NT2/D1 (cell line): Measurements from ENCODE around the gene TANK.

Experiments
- SUZ12 ChIP-seq: IDR thresholded peaks from 2 replicates; pipeline ENCODE4 v1.6.1; 2011; ENCODE audit not compliant: insufficient read length, insufficient read depth; ENCODE audit errors: extremely low read depth
- YY1 ChIP-seq: IDR thresholded peaks from 2 replicates; pipeline ENCODE4 v1.6.1; 2011; ENCODE audit not compliant: insufficient read length, insufficient read depth

DNA sequence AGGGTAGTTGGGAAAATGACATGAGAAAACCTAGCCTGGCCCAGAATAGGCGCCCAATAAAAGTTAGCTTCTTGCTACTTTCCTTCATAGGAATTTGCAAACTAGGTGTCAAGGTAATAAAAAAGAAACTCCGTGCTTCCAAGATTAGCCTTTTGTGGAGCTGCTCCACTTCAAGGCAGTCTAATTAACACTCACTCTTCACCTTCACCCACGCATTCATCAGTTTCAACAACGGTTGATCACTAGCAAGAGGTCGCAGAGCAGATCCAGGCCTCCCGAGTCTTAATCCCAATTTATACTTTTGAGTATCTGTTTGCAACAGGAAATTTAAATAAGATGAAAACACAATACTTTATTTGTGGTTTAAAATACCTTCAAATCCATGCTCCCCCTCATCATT is 39.5 kb upstream of the TANK start:
- TF ChIP-seq SUZ12 (no peak), YY1 (no peak)
